SK-N-MC (cell line): ENCODE results near the gene ALDOB.

Source experiments
- DNase-seq: peaks from one replicate; pipeline ENCODE4 v3.0.0-alpha.2; 2011; ENCODE audit warnings: low read depth, low spot score
- H3K27ac ChIP-seq: fragments of 200-600 bp; sonication (generic); 2 replicates; pipeline ENCODE4 v1.5.1; 2016; ENCODE audit warnings: mixed run types
- H3K36me3 ChIP-seq: fragments of 200-600 bp; sonication (generic); 2 replicates; pipeline ENCODE4 v1.6.1; 2017; ENCODE audit warnings: antibody characterized with exemption, low read length, mixed read lengths; ENCODE audit not compliant: insufficient read depth
- H3K4me3 ChIP-seq: fragments of 200-600 bp; sonication (generic); 2 replicates; pipeline ENCODE4 v1.5.1; 2016
- H3K9ac ChIP-seq: fragments of 200-600 bp; sonication (generic); 2 replicates; pipeline ENCODE4 v1.8.0; 2017; ENCODE audit warnings: mixed run types, mixed read lengths; ENCODE audit not compliant: insufficient read length
- H3K9me3 ChIP-seq: fragments of 200-600 bp; sonication (generic); 2 replicates; pipeline ENCODE4 v1.6.1; 2017; ENCODE audit warnings: low read depth, mild to moderate bottlenecking, antibody characterized with exemption, low read length, moderate library complexity, mixed read lengths
- EZH2 ChIP-seq: fragments of 200-600 bp; sonication (generic); IDR thresholded peaks from one replicate; pipeline ENCODE4 v1.6.1; 2017; ENCODE audit warnings: antibody characterized with exemption
- FOXP2 ChIP-seq: optimal IDR thresholded peaks from 2 replicates; pipeline ENCODE3; 2011; ENCODE audit warnings: mild to moderate bottlenecking, moderate library complexity; ENCODE audit not compliant: insufficient read depth; ENCODE audit errors: extremely low read length, control extremely low read depth
- POLR2AphosphoS5 ChIP-seq: IDR thresholded peaks from 2 replicates; pipeline ENCODE4 v1.6.1; 2012; ENCODE audit warnings: mild to moderate bottlenecking, low read depth, low read length, borderline replicate concordance

Gene ALDOB

DNA sequence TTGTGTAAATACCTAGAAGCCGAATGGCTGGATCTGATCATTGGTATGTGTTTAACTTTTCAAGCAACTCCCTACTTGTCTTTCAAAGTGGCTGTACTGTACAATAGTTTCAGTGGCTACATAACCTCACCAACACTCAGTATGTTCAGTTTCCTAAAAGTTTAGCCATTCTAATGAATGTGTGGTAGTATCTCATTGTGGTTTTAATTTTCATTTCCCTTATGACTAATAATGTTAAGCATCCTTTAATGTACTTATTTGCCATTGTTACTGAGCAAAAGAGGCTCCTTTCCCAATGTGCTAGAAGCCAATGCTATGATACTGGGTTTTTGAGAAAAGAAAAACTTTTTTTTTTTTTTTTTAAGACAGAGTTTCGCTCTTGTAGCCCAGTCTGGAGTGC lies 27.8 kb upstream of the ALDOB start:
- Histone ChIP-seq H3K4me3 (no peak overlapping the region), H3K9me3 (no peaks in the 10 kb centered on the region), H3K9ac (no peak overlapping the region), H3K27ac (no peak overlapping the region), H3K36me3 (no peaks in the 10 kb centered on the region)
- DNase-seq, result no peak
- TF ChIP-seq POLR2AphosphoS5 (no peak), EZH2 (no peak), FOXP2 (no peak)

DNA sequence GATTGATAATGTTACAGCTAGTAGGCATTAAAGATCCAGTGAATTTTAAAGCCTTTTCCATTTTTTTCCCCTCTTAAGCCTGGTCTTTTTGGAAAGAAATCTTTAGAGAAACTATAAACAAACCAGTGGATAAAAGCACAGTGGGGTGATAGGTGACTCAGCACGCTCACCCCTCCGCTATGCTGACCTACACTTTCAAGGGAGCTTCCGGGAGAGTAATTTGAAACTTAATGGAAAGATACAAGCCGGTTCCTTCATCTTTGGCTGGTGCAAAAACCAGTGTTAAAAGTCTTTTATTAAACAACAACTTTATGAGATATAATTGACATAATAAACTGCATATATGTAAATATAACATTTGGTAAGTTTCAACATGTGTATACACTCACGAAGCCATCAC lies 27.0 kb upstream of the ALDOB start:
- Histone ChIP-seq H3K9me3 (no peaks in the 10 kb centered on the region), H3K27ac (no peak overlapping the region), H3K9ac (no peak overlapping the region), H3K4me3 (no peak overlapping the region), H3K36me3 (no peaks in the 10 kb centered on the region)
- no peak for DNase-seq
- no peak for TF ChIP-seq POLR2AphosphoS5
- no peak for TF ChIP-seq FOXP2
- no peak for TF ChIP-seq EZH2

DNA sequence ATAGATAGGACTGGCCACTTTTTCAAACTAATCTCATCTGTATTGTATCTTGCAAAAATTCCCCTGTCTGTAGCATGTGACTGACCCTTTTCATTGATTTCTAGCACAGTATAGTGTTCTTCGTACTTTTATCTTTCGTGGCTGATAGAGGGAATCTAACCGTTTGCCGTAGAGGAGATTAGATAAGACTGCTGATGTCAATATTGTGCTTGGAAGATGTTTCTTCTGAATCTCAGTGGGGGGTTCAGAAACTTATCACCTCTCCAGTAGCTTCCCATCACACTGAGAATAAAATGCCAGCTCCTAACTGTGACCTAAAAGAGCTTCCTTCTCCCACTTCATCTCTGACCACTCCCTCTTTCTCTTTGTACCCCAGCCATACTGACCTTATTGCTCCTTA lies 25.4 kb upstream of the ALDOB start:
- H3K9me3 ChIP-seq, result no peaks in the 10 kb centered on the region
- no peak overlapping the region for H3K4me3 ChIP-seq
- TF ChIP-seq EZH2 (no peak), FOXP2 (no peak), POLR2AphosphoS5 (no peak)
- H3K27ac ChIP-seq, result no peak overlapping the region
- DNase-seq, result no peak
- H3K36me3 ChIP-seq, result no peaks in the 10 kb centered on the region
- no peak overlapping the region for H3K9ac ChIP-seq

DNA sequence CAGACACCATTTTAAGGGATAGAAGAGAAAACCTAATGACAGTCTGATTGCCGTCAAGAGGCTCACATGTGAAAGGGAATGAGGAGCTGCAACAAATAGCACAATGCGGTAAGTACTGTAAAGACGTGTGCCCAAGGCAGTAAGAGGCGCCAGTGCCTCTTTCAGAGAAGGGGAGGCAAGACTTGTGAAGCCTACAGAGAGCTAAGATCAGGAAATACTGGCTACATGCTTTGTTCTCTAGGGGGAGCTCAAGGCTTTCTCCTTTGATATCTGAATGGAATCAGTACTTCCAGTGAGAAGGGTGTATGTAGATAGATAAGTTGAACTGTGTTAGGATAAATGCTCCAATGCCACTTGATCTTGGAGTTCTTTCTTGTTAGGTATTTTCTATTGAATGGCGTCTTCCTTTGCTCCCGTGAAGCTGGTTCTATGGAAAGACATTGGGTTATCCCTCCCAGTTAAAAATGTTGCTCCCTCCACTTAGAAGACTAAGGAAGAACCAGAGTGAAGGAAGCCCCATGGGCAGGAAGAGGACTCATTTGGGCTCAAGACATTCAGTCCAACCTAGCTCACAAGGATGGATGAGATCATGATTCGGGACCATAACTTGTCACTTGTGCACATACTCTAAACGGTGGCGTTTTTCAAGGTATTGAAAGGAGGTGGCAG lies 23.5 kb upstream of the ALDOB start:
- peak; percentile 37 for DNase-seq
- TF ChIP-seq FOXP2, result no peak
- H3K9ac ChIP-seq, result no peak overlapping the region
- H3K9me3 ChIP-seq, result no peaks in the 10 kb centered on the region
- no peaks in the 10 kb centered on the region for H3K36me3 ChIP-seq
- no peak overlapping the region for H3K27ac ChIP-seq
- H3K4me3 ChIP-seq, result no peak overlapping the region

DNA sequence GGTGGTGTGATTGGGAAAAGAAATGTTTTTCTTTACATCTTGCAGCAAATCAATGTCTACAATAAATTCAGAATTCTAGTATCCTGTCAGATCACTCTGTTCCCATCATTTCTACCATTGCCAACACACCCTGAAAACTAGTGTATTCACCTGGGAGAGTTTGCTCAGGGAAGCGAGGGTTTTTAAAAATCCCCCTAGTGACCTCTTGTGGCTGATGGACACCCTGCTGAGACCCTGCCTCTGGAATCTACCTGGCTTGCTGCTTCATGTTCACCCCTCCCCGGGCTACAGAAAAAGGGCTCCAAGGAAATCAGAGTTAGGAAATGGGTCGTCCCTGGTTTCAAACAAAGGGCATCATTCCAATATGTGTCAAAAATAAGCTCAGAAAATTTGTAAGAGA lies 21.4 kb upstream of the ALDOB start:
- Histone ChIP-seq H3K9me3 (no peaks in the 10 kb centered on the region), H3K27ac (no peak overlapping the region), H3K36me3 (no peaks in the 10 kb centered on the region), H3K9ac (no peak overlapping the region), H3K4me3 (no peak overlapping the region)
- no peak for DNase-seq
- no peak for TF ChIP-seq POLR2AphosphoS5
- TF ChIP-seq EZH2, result no peak
- no peak for TF ChIP-seq FOXP2

DNA sequence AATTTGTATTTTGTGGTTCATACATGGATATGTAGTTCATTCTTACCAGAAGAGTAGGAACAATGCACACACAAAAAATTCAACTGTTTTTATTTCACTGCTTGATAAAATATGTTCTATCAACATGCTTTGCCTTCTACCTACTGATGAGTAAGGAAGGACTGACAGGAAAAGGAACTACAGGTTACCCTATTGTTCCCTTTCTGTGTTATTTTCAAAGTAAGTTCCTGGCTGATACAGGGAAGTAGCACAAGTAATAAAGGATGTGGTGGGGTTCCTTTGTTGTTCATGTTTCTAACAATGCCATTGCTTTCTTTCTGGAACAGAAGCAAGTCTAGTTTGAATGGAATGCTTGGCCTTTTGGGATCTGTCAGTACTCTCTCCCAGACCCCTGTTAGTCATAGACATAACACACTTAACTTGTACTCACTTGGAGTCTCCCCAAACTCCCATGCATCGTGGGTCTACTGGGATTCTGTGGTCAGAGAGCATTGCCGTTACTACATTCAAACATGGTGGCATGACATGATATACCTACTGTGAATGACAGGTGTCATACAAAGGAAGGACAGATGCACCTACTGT lies 20.2 kb upstream of the ALDOB start:
- Histone ChIP-seq H3K27ac (no peak overlapping the region), H3K9me3 (no peaks in the 10 kb centered on the region), H3K9ac (no peak overlapping the region), H3K36me3 (no peaks in the 10 kb centered on the region), H3K4me3 (no peak overlapping the region)
- TF ChIP-seq POLR2AphosphoS5 (no peak), EZH2 (no peak), FOXP2 (no peak)
- no peak for DNase-seq

DNA sequence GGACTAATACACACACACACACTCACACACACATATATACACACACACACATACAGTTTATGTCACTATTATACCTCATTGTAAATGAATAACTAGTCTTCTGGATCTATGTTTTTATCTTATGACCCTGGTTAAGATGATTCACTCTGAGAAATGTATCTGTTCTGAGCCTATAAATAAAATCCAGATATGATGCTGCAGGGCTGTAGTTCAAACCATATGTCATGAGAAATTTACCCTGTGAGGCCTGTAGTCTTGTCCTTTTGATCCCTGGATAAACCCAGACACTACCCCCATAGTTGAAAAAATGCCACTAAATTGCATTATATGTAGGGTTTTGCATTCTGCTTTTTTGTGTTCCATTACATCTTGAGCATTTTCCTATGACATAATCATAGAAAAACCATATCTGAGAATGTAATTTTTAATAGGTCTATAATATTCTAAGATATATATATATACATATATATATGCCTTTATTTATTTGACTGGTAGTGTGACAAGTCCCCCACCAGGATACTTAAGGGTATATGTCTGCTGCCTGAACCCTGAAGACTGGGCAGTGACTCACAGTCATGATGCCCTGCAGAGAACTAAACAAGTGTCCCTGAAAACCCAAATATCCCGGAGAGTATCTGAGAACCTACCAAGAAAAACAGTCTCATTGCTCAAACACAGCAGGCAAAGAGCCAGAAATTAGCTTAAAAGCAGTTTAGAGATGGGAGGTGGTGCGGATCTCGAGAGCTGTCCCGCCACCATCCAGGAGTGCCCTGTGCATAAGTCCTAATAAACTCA lies 18.4 kb upstream of the ALDOB start:
- no peaks in the 10 kb centered on the region for H3K9me3 ChIP-seq
- no peak for DNase-seq
- H3K9ac ChIP-seq, result no peak overlapping the region
- H3K36me3 ChIP-seq, result no peaks in the 10 kb centered on the region
- H3K27ac ChIP-seq, result no peak overlapping the region
- TF ChIP-seq POLR2AphosphoS5 (no peak), EZH2 (no peak), FOXP2 (no peak)
- no peak overlapping the region for H3K4me3 ChIP-seq

DNA sequence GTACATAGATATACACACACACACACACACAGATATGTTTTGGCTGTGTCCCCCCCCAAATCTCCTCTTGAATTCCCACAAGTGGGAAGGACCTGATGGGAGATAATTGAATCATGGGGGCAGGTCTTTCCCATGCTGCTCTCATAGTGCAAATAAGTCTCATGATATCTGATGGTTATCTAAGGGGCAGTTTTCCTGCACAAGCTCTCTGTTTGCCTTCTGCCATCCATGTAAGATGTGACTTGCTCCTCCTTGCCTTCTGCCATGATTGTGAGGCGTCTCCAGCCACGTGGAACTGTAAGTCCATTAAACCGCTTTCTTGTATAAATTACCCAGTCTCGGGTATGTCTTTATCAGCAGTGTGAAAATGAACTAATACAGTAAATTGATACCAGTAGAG lies 15.9 kb upstream of the ALDOB start:
- H3K9me3 ChIP-seq, result no peaks in the 10 kb centered on the region

DNA sequence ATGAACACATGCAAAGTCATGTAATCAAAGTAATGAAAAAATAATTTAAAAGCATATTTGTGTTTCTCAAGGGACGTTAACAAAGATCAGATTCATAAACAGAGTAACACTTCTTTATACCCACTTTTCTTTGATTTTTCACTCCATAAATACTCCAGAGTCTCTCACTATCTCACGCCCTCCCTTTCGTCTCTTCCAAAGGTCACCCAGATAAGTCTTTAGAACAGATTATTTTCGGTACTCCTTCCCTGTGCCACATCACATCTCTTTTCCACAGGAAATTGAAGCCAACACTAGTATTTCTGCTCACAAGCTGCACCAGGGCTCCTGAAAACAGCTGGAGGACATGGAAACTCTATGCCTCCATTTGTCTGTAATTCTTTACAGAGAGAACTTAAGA lies 15.4 kb upstream of the ALDOB start:
- DNase-seq, result no peak

More for the DNA sequence above, 15.9 kb upstream of the ALDOB start:
- no peak overlapping the region for H3K4me3 ChIP-seq
- no peaks in the 10 kb centered on the region for H3K36me3 ChIP-seq
- H3K9ac ChIP-seq, result no peak overlapping the region
- TF ChIP-seq EZH2 (no peak), POLR2AphosphoS5 (no peak), FOXP2 (no peak)
- DNase-seq, result no peak
- no peak overlapping the region for H3K27ac ChIP-seq

More for the DNA sequence above, 15.4 kb upstream of the ALDOB start:
- H3K4me3 ChIP-seq, result no peak overlapping the region
- no peaks in the 10 kb centered on the region for H3K9me3 ChIP-seq
- H3K36me3 ChIP-seq, result no peaks in the 10 kb centered on the region
- no peak overlapping the region for H3K27ac ChIP-seq
- no peak overlapping the region for H3K9ac ChIP-seq
- TF ChIP-seq EZH2 (no peak), FOXP2 (no peak)
